Measurements from ENCODE around the gene MYNN.

DNA sequence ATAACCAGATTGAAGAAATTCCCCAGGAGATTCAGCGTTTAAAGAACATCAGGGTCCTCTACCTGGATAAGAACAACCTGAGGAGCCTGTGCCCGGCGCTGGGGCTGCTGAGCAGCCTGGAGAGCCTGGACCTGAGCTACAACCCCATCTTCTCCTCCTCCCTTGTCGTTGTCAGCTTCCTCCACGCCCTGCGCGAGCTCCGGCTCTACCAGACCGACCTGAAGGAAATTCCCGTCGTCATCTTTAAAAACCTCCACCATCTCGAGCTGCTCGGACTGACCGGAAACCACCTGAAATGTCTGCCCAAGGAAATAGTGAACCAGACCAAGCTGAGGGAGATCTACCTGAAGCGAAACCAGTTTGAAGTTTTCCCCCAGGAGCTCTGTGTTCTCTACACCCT, 48.9 kb downstream of the MYNN start:
- TF ChIP-seq YY1 (IDR thresholded peaks at IDR 0.05) (no peak), EGR1 (IDR thresholded peaks at IDR 0.05; ENCODE audit: low read depth in 2 of 2) (no peak)

Data from liver (tissue), 2 donors.